Renal cortex interstitium (tissue), 11 donors: ENCODE measurements around the gene ANKS4B. TPM values are rescaled to one million over a fixed set of nuclear protein-coding genes. Genes with fewer than 3 reads are reported as not detected.
"Not testable (repeated sequence)": the region's sequence is repeated elsewhere in the genome, so short reads cannot be mapped to it uniquely, and the experiment has no call there.

Source experiments
- DNase-seq, 11 donors: peaks; one replicate each; pipeline ENCODE4 v3.0.0-alpha.2; 2013; ENCODE audit warnings: low read depth in 9 of 11, low spot score in 4 of 11; ENCODE audit errors: extremely low read depth in 1 of 11
- polyA plus RNA-seq, 3 donors: library from polyadenylated mRNA; unstranded; fragments of 120-200 nt; gene quantifications; one replicate each; pipeline ENCODE4 v1.2.1, GENCODE V29; 2013; ENCODE audit not compliant: insufficient read length in 3 of 3

Gene ANKS4B
- polyA plus RNA-seq, 3 donors, result 5.6 to 6.9 (median 5.8) TPM

GRCh38 chr16:21208446-21209230 lies 24.9 kb upstream of the ANKS4B start:
- DNase-seq, result no peak

- DNase-seq, result no peak
Observed at GRCh38 chr16:21211486-21211885, 22.0 kb upstream of the ANKS4B start, which contains the start of gene ZP2. Gene ZP2 (minus strand): TSS chr16:21211574. CDS start chr16:21211547, 27 bp downstream.

- no peak for DNase-seq
Observed at GRCh38 chr16:21214086-21214485, 19.4 kb upstream of the ANKS4B start.

GRCh38 chr16:21217121-21217520 lies 16.4 kb upstream of the ANKS4B start:
- DNase-seq, result no peak

GRCh38 chr16:21218153-21218552 lies 15.3 kb upstream of the ANKS4B start:
- DNase-seq, result no peak

- DNase-seq, result no peak
Observed at GRCh38 chr16:21219551-21219950, 13.9 kb upstream of the ANKS4B start.

GRCh38 chr16:21222495-21223337 lies 10.8 kb upstream of the ANKS4B start:
- peak in 1 of 11 donors; percentile 12 for DNase-seq

GRCh38 chr16:21223787-21224186 lies 9.7 kb upstream of the ANKS4B start:
- no peak for DNase-seq

GRCh38 chr16:21224800-21225199 lies 8.7 kb upstream of the ANKS4B start:
- DNase-seq, result no peak

- no peak for DNase-seq
Observed at GRCh38 chr16:21226749-21227148, 6.8 kb upstream of the ANKS4B start.

- no peak for DNase-seq
Observed at GRCh38 chr16:21227866-21228265, 5.6 kb upstream of the ANKS4B start.

- DNase-seq, result no peak
Observed at GRCh38 chr16:21228361-21228872, 5.1 kb upstream of the ANKS4B start.

- DNase-seq, result no peak
Observed at GRCh38 chr16:21233045-21233520, 416 bp upstream of the ANKS4B start.

GRCh38 chr16:21235199-21235585 lies 1.7 kb downstream of the ANKS4B start:
- no peak for DNase-seq

GRCh38 chr16:21236831-21237230 lies 3.3 kb downstream of the ANKS4B start:
- no peak for DNase-seq

GRCh38 chr16:21239646-21240045 lies 6.1 kb downstream of the ANKS4B start:
- DNase-seq, result no peak

- DNase-seq, result no peak
Observed at GRCh38 chr16:21242756-21243155, 9.3 kb downstream of the ANKS4B start.

GRCh38 chr16:21244518-21245215 lies 11.2 kb downstream of the ANKS4B start:
- DNase-seq, result peak in 2 of 11 donors; percentile 9 to 11

GRCh38 chr16:21248179-21248578 lies 14.7 kb downstream of the ANKS4B start:
- not testable (repeated sequence) for DNase-seq
